Fibroblast of pulmonary artery (primary cell): ENCODE data around the gene ABR.

Source experiments
- DNase-seq: peaks from one replicate; pipeline ENCODE4 v3.0.0-alpha.2; 2010; ENCODE audit warnings: low read depth
- H3K4me3 ChIP-seq: replicated peaks from 2 replicates; pipeline ENCODE4 v1.5.1; 2011; ENCODE audit warnings: low read depth, mild to moderate bottlenecking, control low read depth, low read length, moderate library complexity
- TF ChIP-seq, protein P1 (sequence below): IDR thresholded peaks from 2 replicates; pipeline ENCODE4 v1.5.1; 2011; ENCODE audit warnings: mild to moderate bottlenecking, control low read depth, low read length, inconsistent platforms; ENCODE audit errors: missing control alignments

Gene ABR

DNA sequence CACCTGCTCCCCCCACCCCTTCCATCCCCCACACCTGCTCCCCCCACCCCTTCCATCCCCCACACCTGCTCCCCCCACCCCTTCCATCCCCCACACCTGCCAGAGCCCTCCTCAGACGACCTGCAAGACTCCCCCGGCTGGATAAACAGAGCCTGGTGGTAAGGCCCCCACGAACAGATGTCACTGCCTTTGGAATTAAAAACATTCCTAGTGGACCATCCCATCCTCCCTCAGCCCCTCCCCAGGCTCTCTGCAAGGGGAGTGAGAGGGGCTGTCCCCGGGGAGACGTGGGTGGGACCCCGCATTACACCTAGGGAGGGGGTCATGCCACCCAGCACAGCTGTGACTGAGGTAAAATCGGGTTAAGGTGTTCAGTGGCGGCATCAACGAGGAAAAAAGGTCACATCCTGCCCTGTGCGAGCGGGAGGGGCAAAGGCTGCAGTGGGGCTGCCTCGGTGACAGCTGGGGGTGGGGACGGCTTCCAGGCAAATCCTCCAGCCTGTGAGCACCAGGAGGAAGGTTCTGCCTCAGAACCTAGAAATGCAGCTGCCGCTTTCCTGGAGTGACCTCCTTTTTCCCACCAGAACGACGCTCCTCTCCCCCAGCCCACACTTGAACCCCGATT lies 144.1 kb downstream of the ABR start:
- no peak for DNase-seq
- TF ChIP-seq, protein P1, sequence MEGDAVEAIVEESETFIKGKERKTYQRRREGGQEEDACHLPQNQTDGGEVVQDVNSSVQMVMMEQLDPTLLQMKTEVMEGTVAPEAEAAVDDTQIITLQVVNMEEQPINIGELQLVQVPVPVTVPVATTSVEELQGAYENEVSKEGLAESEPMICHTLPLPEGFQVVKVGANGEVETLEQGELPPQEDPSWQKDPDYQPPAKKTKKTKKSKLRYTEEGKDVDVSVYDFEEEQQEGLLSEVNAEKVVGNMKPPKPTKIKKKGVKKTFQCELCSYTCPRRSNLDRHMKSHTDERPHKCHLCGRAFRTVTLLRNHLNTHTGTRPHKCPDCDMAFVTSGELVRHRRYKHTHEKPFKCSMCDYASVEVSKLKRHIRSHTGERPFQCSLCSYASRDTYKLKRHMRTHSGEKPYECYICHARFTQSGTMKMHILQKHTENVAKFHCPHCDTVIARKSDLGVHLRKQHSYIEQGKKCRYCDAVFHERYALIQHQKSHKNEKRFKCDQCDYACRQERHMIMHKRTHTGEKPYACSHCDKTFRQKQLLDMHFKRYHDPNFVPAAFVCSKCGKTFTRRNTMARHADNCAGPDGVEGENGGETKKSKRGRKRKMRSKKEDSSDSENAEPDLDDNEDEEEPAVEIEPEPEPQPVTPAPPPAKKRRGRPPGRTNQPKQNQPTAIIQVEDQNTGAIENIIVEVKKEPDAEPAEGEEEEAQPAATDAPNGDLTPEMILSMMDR = no peak
- no peak overlapping the region for H3K4me3 ChIP-seq

GRCh38 chr17:1034652-1035210 lies 145.1 kb downstream of the ABR start:
- TF ChIP-seq, protein P1 = no peak
- no peak overlapping the region for H3K4me3 ChIP-seq
- no peak for DNase-seq

GRCh38 chr17:1033503-1033902 lies 146.3 kb downstream of the ABR start:
- DNase-seq = no peak
- H3K4me3 ChIP-seq = no peak overlapping the region
- TF ChIP-seq, protein P1 = no peak

DNA sequence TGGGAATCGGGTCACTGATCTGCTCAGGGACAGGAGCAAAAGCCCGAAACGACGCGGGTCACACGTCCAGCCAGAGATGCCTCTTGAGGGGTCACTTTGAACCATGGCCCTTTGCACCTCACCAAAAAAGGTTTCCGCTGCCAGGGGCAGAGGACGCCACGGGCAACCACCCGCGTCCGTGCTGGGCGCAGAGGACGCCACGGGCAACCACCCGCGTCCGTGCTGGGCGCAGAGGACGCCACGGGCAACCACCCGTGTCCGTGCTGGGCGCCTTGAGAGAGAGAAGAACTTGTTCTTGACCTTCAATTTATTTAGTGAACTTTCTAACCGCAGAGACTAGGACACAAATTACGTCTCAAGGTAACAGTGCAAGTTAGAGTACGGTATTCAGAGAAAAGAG lies 147.4 kb downstream of the ABR start:
- TF ChIP-seq, protein P1 = no peak
- no peak for DNase-seq
- H3K4me3 ChIP-seq = no peak overlapping the region

- TF ChIP-seq, protein P1 = no peak
- no peak overlapping the region for H3K4me3 ChIP-seq
- DNase-seq = peak; percentile 54
These were observed 148.1 kb downstream of the ABR start for GRCh38 chr17:1031711-1032110.

DNA sequence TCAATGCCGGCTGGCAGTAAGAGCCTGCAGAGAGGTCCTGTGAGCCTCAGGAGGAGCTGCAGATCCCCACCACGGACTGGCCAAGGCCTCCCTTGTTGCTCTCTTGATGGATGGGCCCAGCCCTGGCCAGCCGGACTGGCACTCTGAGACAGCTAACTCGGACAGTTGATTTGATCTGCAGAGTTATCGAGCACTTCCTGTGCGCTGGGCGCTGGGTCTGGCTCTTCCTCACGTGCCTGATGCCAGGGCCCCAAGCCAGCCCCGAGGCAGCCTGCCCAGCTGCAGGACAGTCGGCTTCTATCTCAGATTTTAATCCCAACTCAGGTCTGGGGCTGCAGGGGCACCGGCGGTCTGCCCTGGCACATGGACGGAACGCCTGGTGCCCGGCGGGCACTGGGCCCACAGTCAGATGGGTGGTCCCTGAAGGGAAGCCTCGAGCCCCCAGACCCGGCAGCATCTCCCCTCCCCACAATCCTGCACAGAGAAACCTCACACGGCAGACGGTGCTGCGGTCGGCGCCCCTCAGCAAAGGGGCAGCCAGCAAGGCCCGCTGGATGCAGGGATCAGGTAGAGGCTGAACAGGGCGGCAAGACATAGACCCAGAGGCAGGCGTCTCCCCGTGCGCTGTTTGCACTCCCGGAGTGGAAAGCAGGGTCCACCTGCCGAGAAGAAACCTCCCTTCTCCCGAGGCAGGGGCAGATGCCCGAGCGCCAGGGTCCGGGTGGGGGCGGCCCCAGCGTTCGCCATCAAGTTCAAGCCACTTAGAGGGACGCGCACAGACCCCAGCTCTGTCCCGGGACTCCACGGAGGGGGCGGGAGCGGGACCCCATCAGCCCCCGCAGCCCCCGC lies 148.9 kb downstream of the ABR start:
- TF ChIP-seq, protein P1 = no peak
- no peak overlapping the region for H3K4me3 ChIP-seq
- no peak for DNase-seq
